Measurements from ENCODE around the gene RASGRF1.
"Not testable (repeated sequence)": the region's sequence is repeated elsewhere in the genome, so short reads cannot be mapped to it uniquely, and the experiment has no call there.

Gene RASGRF1, protein sequence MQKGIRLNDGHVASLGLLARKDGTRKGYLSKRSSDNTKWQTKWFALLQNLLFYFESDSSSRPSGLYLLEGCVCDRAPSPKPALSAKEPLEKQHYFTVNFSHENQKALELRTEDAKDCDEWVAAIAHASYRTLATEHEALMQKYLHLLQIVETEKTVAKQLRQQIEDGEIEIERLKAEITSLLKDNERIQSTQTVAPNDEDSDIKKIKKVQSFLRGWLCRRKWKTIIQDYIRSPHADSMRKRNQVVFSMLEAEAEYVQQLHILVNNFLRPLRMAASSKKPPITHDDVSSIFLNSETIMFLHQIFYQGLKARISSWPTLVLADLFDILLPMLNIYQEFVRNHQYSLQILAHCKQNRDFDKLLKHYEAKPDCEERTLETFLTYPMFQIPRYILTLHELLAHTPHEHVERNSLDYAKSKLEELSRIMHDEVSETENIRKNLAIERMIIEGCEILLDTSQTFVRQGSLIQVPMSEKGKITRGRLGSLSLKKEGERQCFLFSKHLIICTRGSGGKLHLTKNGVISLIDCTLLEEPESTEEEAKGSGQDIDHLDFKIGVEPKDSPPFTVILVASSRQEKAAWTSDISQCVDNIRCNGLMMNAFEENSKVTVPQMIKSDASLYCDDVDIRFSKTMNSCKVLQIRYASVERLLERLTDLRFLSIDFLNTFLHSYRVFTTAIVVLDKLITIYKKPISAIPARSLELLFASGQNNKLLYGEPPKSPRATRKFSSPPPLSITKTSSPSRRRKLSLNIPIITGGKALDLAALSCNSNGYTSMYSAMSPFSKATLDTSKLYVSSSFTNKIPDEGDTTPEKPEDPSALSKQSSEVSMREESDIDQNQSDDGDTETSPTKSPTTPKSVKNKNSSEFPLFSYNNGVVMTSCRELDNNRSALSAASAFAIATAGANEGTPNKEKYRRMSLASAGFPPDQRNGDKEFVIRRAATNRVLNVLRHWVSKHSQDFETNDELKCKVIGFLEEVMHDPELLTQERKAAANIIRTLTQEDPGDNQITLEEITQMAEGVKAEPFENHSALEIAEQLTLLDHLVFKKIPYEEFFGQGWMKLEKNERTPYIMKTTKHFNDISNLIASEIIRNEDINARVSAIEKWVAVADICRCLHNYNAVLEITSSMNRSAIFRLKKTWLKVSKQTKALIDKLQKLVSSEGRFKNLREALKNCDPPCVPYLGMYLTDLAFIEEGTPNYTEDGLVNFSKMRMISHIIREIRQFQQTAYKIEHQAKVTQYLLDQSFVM (N-terminal part only)

DNA sequence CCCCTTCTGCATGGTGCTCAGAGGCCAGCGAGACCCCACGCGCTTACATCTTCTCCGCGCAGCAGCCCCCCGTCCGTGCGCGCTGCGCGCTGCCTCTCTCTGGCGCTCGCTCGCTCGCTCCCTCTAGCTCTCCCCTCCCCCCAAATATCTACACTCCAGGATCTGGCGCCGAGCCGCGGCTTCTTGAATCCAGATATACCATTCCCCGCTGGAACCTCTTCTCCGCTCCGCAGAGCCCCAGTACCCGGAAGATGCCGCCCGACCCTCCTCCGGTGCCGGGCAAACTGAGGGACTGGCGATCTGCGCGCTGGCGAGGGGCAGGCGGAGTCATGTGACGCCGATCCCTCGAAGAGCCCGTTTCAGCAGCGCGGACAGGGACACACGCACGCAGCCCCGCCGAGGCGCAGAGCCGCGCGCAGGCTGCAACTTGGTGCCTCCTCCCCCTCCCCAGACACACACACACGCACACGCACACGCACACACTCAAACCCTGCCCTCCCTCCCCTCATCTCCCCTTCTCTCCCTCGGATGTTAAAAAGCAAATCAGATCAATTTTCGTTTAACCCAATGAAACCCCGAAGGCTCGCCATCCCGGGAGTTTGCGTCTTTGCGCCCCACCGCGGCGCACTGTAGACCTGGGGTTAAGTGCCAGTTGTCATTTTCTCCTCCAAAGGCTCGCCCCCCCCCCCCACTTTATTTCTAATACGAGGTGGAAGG lies at the start of gene RASGRF1:
TSS of gene RASGRF1 (minus strand) at position 294 of the 717 bp plus-strand sequence. CDS start at position 12, 282 bp downstream.
- no peak for DNase-seq

DNA sequence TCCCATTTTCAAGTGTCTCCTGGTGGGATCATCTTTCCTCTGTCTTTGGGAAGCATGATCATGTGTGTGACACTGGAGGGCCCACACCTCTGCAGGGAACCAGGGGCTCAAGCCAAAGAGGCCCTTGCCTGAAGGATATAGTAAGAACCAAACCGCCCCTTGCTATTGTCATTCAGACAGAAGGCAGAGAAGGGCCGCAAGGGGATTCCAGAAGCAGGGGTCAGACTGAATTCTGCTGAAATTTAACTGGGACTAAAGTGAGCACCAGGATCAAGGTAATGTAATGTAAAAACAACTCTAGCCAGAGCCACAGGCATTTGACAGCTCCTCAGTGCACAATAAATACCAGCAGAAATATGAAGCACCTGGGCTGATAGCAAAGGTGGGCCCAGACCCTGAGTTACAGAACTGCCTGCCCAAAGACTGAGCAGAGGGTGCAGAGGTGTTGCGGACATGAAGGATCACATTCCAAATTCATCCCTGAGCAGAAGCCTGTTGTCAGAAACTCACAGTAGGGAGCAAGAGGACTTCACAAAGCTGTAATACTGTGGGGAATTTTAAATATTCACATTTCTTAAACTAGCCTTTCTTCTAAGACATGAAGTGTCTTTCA lies 46.0 kb upstream of the RASGRF1 start:
- DNase-seq = no peak

DNA sequence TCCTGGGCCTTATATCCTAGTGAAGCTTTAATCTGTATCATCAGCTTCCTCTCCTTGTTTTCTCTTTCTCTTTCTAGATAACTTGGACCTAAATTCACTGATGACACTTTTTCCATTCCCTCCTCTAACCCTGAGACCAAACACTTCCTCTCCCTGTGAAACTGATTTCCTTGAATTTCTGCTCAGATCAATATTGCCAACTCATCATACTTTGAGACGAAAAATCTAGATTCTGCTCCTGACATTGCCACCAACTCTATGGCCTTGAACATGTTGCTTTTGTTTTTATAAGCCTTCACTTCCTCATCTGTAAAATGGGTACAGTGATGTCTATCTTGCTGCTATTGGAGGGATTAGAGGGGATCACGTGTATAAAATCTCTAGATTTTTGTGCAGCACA lies 42.7 kb upstream of the RASGRF1 start:
- no peak for DNase-seq

DNA sequence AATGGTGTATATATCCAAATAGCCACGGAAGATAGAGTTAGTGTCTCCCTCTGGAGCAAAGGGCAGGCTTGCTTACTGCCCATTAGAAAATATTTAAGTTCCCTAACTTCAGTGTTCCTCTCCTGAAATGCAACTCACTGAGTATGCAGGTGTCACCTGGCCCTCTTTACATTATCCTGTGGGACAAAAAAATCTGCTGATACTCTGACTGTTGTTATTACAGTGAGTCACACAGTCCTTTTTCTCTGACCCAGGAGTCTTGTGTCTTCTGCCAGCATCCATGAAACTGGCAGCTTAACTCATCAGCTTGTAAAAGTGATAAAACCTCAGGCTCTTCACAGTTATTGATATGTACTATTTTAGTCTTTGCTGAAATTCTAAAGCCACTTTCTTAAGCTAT lies 42.2 kb upstream of the RASGRF1 start:
- no peak for DNase-seq

DNA sequence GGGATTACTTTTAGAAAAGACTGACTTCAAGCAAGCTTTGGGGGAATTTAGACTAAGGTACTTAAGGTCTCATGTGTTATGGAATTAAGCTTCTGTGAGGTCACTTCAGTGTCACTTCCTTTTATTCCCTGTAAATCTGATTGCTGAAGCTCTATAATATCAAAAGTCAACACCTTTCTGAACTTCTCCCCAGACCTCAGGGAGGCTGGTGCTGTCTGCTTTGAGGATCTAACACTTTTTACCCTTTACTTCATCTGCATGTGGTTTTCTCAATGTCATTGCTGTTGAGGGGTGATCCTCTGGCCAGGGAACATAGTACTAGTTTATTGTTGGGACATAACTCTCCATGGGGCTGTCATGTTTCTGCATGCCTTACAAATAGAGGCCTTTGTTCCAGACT lies 41.8 kb upstream of the RASGRF1 start:
- DNase-seq = no peak

DNA sequence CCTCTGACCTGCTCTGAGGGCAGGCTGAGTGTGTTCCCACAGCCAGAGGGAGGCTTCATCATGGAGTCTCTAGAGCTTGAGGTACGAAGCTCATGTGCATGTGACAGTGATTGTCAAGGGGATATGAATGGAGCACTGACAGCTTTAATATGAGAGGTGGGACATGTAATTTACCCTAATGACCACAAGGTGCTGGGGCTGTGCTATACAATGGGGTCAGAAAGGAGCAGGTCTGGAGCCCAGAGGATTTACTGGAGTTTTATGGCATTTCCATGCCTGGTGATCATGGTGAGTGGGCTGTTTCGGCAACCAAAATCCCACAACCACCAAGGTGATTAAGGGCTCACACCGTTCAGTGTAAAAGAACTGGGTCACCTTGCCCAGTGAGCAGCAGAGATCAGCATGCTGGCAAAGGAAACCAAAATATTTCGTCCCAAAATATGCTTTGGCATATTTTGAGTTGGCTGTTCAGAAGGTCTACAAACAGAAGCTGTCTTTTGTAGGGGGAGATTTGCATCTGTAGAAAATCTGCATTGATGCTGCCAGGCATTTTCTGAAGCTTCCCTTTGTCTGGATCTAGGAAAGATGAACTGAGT lies 40.1 kb upstream of the RASGRF1 start:
- DNase-seq = peak; percentile 28

DNA sequence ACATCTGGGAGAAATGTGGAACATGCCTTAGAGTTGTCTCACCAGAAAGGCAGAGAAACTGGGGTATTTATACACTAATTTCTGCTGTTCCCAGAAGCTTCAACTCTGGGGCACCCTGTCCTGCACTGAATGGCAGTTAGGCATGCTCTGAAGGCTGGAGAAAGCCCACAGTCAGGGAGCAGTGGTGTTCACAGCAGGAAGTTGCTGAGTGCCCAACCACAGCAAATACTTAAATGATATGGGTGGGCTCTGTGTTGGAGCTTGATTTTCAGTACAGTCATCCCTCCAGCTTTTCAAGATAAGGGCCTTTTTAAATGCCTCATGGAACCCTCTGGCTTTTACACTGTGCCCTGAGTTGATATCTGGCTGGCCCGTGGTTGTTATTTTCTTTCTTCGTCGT lies 38.7 kb upstream of the RASGRF1 start:
- no peak for DNase-seq

DNA sequence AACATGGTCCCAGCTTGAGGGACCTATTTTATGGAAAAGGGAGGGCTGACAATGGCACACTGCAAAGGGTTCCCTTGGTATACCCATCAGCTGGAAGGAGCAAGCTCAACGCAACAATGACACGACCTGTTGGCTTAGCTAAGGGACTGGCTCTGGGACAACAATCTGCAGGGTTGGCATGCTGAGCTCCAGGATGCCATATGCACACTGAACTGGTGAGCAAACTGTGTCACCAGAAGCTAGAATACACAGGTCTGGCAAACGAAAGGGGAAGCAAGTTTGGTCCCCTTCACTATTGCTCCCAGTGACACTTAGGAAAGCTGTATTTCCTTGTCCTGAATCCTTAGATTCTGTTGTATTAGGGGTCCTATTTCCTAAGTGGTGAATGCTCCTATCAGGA lies 38.0 kb upstream of the RASGRF1 start:
- no peak for DNase-seq

DNA sequence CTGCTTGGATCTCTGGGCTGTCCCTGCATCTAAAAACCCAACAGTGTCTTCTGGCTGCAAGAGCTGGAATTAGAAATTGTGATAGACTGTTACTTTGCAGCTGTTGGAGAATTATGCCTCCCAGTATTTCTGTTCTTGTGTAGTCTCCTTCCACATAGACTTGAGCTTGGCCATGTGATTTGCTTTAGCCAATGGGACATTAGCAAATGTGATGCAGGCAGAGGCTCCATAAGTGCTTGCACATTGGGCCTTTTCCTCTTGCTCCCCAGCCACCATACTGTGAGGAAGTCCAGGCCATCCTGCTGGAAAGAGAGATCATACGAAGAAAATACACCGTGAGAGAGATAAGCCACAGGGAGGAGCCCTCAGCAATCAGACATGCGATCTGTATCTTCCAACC lies 33.8 kb upstream of the RASGRF1 start:
- DNase-seq = no peak

DNA sequence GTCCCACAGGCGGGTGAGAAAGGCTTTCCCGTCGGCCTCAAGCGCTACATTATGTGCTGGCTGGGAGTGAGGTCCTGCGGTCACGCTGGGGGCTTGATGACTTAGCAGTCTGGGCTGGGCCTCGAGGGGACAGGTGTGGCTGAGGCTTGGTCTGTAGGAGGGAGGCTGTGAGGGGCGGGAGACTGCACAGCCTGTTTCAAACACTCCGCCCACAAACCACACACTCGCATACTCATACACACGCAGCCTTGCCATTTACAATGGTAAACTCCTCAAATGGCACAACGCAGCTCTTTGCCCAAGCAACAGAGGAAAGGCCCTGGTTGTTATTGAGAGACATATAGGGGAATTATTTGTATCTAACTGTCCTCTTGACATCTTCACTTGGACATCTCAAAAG lies 32.4 kb upstream of the RASGRF1 start:
- DNase-seq = no peak

DNA sequence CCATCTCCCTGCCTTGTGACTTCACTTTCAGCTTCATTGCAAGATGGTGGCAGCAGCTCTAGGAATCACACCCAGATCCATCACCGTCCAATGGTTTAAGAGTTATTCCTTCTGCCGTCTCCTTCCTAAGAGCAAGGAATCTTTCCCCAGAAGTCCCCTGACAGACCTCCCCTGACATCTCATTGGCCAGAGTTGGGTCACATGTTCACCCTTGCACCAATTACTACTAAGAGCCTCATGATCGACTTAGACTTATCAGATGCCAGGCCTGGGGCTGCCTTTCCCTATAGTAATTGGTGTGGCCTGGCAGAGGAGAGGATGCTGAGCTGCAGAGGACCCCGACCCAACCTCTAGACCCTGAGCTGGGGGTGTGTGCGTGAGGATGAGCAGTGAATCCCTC lies 31.8 kb upstream of the RASGRF1 start:
- peak; percentile 13 for DNase-seq

DNA sequence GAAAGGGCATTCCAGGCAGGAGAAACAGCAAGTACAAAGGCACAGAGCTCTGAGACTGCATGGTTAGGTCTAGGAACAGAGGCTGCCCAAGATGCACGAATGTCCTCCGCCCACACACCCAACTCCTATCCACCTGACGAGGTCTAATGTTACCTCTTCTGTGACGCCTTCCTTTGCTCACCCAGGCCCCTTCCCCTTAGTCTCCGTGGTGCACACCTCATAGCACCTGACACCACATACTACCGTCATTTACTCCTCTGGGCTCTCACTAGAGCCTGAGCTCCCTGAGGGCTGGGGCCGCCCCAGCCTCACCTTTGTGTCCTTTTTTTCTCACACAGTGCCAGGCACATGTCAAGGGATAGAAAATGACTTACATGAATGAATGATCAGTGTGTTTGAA lies 31.0 kb upstream of the RASGRF1 start:
- DNase-seq = no peak

DNA sequence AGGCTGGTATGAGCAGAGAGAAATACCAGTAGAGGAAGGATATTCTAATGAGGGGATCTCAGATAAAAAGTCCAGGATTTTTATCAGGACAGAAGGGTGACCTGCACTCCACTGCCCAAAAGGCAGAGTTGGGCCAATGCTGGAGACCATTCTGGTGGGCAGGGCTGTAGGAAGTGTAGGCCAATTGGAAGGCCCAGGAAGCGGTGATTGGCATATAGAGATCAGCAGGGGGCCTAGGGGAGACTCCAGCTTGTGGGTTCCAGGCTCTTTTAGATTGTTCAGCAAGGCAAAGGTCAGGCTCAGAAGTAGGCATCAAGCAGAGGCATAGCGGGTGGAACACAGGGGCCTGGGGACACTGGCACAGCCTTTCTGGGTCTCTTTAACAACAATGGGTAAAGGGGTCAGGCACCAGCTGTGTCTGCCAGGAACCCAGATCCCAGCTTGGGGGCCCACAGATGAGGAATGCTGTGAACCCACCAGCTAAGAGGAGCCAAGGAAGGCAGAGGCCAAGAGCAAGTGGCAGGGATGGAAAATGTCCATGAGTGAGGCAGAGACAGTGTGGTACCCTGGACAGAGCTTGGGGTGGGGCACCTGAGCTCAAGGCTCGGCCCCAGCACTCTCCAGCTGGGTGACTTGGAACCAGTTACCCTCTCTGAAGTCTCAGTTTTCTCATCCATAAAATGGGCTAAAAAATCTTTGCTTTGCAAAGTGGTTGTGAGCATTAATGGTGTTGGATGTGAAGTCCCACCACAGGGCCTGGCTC lies 27.0 kb upstream of the RASGRF1 start:
- no peak for DNase-seq

DNA sequence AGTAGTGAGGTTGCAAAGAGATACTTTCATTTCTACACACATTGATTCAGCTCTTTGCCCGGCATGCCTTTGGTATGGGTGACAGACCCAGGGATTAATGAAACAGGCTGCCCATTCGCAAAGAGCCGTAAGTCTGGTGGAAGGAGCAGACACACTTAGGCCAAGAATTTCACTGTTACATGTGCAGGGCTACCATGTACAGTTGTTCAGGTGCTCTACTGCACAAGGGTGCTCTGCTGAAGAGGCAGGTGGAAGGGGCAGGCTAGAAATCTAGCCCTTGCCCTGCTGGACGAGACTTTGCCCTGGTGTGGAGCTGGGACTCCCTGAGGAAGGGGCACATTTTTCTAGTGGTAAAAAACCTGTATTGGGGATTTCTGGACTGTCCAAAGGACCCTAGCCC lies 26.2 kb upstream of the RASGRF1 start:
- no peak for DNase-seq

DNA sequence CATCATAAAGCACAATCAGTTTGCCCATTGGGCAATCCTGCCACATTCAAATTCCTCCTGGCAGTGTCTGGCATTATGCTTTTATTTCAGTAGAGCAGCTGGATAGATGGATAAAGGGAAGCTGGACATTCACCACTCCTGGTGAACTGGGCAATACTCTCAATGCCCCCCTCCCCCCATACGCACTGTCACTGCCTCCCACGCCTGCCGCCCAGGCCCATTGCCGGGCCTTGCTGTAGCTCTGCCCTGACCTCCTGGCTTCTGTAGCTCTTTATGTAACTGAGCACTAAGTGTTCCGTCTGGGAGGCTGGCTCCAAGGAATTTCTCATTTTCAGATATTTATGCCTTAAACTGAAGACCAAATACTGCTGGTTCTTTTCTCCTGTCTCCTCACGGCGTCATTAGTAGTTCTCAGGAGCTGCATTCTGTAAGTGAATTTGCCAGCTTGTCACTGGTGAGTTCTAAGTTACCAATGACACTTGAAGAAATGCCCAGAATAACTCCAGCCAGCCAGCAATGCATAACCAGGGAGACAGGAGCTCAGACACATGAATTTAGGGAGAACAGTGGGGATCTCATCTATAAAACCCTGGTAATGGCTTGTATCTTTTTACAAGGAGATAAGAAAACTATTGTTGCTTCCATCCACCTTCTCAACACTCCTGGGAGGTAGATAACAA lies 25.5 kb upstream of the RASGRF1 start:
- no peak for DNase-seq

DNA sequence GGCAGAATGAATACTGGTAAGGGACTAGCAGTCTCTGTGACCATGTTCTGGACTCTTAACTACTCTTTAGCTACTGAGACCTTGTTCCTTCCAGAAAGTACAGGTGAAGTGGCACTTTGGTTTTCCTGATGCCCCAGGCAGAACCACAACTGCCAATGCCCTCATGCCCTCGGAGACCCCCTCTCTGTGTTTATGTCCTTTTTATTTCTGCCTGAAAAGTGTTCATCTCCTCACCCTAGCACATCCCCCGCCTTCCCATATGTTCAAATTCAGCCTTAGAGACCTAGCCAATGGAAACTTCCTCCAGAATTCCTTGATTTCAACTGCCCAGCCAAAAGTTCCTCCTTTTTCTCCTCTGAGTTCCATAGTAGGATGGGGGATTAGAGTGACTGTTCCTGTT lies 23.3 kb upstream of the RASGRF1 start:
- DNase-seq = no peak

DNA sequence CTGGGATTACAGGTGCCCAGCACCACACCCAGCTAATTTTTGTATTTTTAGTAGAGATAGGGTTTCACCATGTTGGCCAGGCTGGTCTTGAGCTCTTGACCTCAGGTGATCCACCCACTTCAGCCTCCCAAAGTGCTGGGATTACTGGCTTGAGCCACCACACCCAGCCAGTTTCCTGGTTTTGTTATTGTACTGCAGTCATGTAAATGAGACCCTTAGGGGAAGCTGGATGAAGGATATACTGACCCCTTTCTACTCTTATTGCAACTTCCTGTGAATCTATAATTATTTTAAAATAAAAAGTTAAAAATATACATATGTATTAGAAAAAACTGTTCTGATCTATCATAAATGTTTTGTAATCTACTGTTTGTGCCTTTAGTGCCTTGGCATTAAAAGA lies 20.8 kb upstream of the RASGRF1 start:
- not testable (repeated sequence) for DNase-seq

DNA sequence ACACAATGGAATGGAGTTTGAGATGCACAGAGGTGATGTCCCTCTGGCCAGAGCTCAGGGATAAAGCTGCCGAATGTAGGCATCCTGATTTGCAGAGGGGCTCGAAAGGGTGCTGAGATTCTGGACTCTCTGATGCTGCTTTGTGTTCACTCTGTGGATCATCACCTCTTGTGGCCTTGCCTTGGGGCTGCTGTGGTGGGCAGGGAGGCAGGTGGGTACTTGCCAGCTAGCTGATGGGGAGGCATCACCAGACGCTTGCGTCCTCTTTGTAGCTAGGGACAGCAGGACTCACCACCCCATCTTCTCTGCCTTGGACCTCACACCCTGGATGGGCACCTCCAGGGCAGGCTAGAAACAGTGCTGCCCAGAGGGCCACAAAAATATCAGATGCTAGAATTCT lies 14.6 kb upstream of the RASGRF1 start:
- DNase-seq = no peak

DNA sequence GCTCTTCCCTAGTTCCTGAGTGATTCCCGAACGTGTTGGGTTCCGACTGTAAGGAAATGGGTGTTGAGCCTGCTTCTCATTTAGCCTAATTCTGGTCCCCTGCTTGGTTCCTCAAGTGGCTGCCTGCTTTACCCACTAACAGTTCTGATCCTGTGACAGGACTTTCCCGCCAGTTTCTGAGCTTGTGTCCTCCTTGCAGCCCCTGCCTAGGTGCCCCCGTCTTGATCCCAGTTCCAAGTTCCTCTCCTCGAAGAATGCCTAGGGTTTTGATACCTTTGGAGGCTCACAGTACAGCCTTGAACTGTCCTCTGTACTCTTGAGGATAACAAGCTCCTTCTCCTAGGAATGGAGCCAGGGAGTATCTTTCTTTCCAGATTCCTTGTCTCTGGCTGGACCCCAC lies 12.0 kb upstream of the RASGRF1 start:
- no peak for DNase-seq

DNA sequence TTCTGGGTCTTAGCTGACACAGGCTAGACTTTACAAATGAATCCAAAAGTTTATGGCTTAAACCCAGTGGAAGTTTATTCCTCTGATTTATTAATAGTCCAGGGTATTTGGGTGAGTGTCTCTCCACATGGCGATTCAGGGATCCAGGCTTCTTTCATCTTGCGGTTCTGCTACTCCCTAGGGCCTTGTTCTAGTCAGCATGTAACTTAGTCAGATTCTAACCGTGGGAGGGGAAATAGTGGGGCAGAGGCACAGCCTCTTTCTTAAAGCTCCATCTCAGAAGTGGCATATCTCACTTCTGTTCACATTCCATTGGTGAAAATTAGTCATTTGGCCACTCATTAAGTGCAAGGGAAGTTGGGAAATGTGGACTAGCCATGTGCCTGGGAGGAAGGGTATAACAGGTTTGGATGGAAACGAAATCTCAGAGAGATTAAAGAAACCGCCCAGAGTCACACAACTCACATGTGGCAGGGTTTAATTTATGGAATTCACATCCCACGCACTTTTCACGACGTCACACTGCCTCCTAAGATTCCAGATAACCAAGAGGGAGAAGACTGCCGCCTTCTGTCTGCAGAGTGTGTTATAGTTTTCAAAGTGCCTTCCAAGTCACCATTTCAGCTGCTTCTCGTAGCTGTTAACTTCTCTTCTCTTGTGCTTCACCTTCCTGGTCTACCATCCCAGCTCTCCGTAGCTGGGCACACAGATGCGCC lies 11.4 kb upstream of the RASGRF1 start:
- no peak for DNase-seq
